IMR-90 (cell line): ENCODE measurements around the gene ASPRV1. TPM values are rescaled to one million over a fixed set of nuclear protein-coding genes. Genes with fewer than 3 reads are reported as not detected.

Experiments
- ATAC-seq: fragments of 200-7000 bp; cut with Tn5 transposase; 2 replicates; pipeline ENCODE4 v1.9.1; 2020; ENCODE audit warnings: low read depth, mild to moderate bottlenecking, moderate library complexity
- BruUV-seq: library from RNA; stranded (reverse); fragments of 400-500 nt; replicated peaks from 2 replicates; lab custom pipeline; 2021; lab: Mats Ljungman, UMichigan
- CTCF ChIA-PET: fragments of 300-600 bp; formaldehyde crosslinking; extraction: SDS; loops from one replicate; lab custom pipeline; 2021; ENCODE audit warnings: antibody characterized with exemption; lab: Yijun Ruan, JAX
- POLR2A ChIA-PET: fragments of 300-600 bp; sonication (Branson Sonifier 250); formaldehyde crosslinking; loops from one replicate; lab custom pipeline; 2022; ENCODE audit warnings: antibody characterized with exemption; ENCODE audit not compliant: unreplicated experiment; lab: Charles Lee
- DNase-seq: peaks from one replicate; pipeline ENCODE4 v3.0.0; 2013
- H2AFZ ChIP-seq: replicated peaks from 2 replicates; pipeline ENCODE3; 2013; ENCODE audit warnings: low read length, mild to moderate bottlenecking; ENCODE audit not compliant: poor library complexity
- H2AK5ac ChIP-seq: 2 replicates; pipeline ENCODE4 v1.6.1; 2013; ENCODE audit warnings: low read depth, low read length, inconsistent platforms
- H2AK9ac ChIP-seq: replicated peaks from 2 replicates; pipeline ENCODE3; 2013; ENCODE audit warnings: mild to moderate bottlenecking, low read depth, low read length, moderate library complexity; ENCODE audit not compliant: poor library complexity
- H2BK120ac ChIP-seq: 2 replicates; pipeline ENCODE4 v1.6.1; 2013; ENCODE audit warnings: low read depth, low read length, inconsistent platforms
- H2BK15ac ChIP-seq: 3 replicates; pipeline ENCODE4 v1.6.1; 2013; ENCODE audit warnings: low read depth, low read length, inconsistent platforms
- H2BK20ac ChIP-seq: 2 replicates; pipeline ENCODE4 v1.6.1; 2013; ENCODE audit warnings: low read depth, mild to moderate bottlenecking, inconsistent platforms, low read length, moderate library complexity
- H2BK5ac ChIP-seq: 2 replicates; pipeline ENCODE4 v1.6.1; 2013; ENCODE audit warnings: mild to moderate bottlenecking, low read depth, low read length, inconsistent platforms; ENCODE audit not compliant: poor library complexity, severe bottlenecking
- H3K14ac ChIP-seq: replicated peaks from 2 replicates; pipeline ENCODE4 v1.6.1; 2013; ENCODE audit warnings: low read depth, low read length, inconsistent platforms
- H3K18ac ChIP-seq: 2 replicates; pipeline ENCODE4 v1.6.1; 2013; ENCODE audit warnings: low read depth, low read length, control low read depth
- H3K23ac ChIP-seq: 2 replicates; pipeline ENCODE4 v1.6.1; 2013; ENCODE audit warnings: low read depth, low read length, inconsistent platforms
- H3K27ac ChIP-seq: 2 replicates; pipeline ENCODE4 v1.5.1; 2013; ENCODE audit warnings: mild to moderate bottlenecking, control low read depth, low read length; ENCODE audit not compliant: insufficient read depth
- H3K27me3 ChIP-seq: 2 replicates; pipeline ENCODE4 v1.6.1; 2013; ENCODE audit warnings: low read length; ENCODE audit not compliant: control insufficient read depth, insufficient read depth
- H3K36me3 ChIP-seq: 2 replicates; pipeline ENCODE4 v1.6.1; 2013; ENCODE audit warnings: low read length, mixed read lengths; ENCODE audit not compliant: control insufficient read depth, insufficient read depth
- H3K4ac ChIP-seq: 2 replicates; pipeline ENCODE4 v1.6.1; 2013; ENCODE audit warnings: low read depth, low read length, inconsistent platforms
- H3K4me1 ChIP-seq: 2 replicates; pipeline ENCODE4 v1.6.1; 2013; ENCODE audit warnings: low read length, mixed read lengths; ENCODE audit not compliant: control insufficient read depth, insufficient read depth
- H3K4me2 ChIP-seq: 2 replicates; pipeline ENCODE4 v1.6.1; 2013; ENCODE audit warnings: low read depth, mild to moderate bottlenecking, control low read depth, low read length, moderate library complexity
- H3K4me3 ChIP-seq: 2 replicates; pipeline ENCODE4 v1.5.1; 2013; ENCODE audit warnings: low read depth, mild to moderate bottlenecking, control low read depth, low read length, moderate library complexity; ENCODE audit not compliant: insufficient read depth
- H3K56ac ChIP-seq: 2 replicates; pipeline ENCODE4 v1.6.1; 2013; ENCODE audit warnings: low read length, inconsistent platforms; ENCODE audit not compliant: insufficient read depth; ENCODE audit errors: extremely low read depth
- H3K79me1 ChIP-seq, 2 experiments: 2 replicates each; pipeline ENCODE4 v1.6.1; 2013; ENCODE audit warnings: low read length in 2 of 2, inconsistent platforms in 1 of 2, low read depth in 1 of 2
- H3K9ac ChIP-seq: 2 replicates; pipeline ENCODE4 v1.6.1; 2013; ENCODE audit warnings: low read depth, low read length, control low read depth
- H3K9me1 ChIP-seq: 2 replicates; pipeline ENCODE4 v1.6.1; 2013; ENCODE audit warnings: low read length, inconsistent platforms; ENCODE audit not compliant: insufficient read depth
- H3K9me3 ChIP-seq: 2 replicates; pipeline ENCODE4 v1.6.1; 2013; ENCODE audit warnings: low read length; ENCODE audit not compliant: control insufficient read depth, insufficient read depth
- H4K20me1 ChIP-seq: 2 replicates; pipeline ENCODE4 v1.6.1; 2013; ENCODE audit warnings: low read length, inconsistent platforms; ENCODE audit not compliant: insufficient read depth
- H4K5ac ChIP-seq: 2 replicates; pipeline ENCODE4 v1.6.1; 2013; ENCODE audit warnings: mild to moderate bottlenecking, low read depth, low read length, control low read depth
- H4K8ac ChIP-seq, 2 experiments: 2 replicates each; pipeline ENCODE4 v1.6.1; 2013; ENCODE audit warnings: low read depth in 2 of 2, low read length in 2 of 2, control low read depth in 1 of 2, inconsistent platforms in 1 of 2
- H4K91ac ChIP-seq: 2 replicates; pipeline ENCODE4 v1.6.1; 2013; ENCODE audit warnings: low read depth, low read length, inconsistent platforms; ENCODE audit not compliant: insufficient read depth
- BHLHE40 ChIP-seq: fragments of 150-350 bp; IDR thresholded peaks from 2 replicates; pipeline ENCODE4 v1.6.1; 2016; ENCODE audit warnings: mild to moderate bottlenecking, low read depth, low read length
- FOS ChIP-seq: fragments of 150-350 bp; IDR thresholded peaks from 2 replicates; pipeline ENCODE4 v1.6.1; 2016; ENCODE audit warnings: low read depth, low read length
- MAZ ChIP-seq: IDR thresholded peaks from 2 replicates; pipeline ENCODE4 v1.6.1; 2012; ENCODE audit warnings: low read depth, mild to moderate bottlenecking, low read length, improper control_type of control experiment, moderate library complexity, borderline replicate concordance
- RAD21 ChIP-seq: IDR thresholded peaks from 2 replicates; pipeline ENCODE4 v1.6.1; 2012; ENCODE audit warnings: low read length, improper control_type of control experiment
- RFX5 ChIP-seq: IDR thresholded peaks from 2 replicates; pipeline ENCODE4 v1.8.0; 2012; ENCODE audit warnings: low read depth, mild to moderate bottlenecking, low read length, moderate library complexity
- SMC3 ChIP-seq: fragments of 150-350 bp; IDR thresholded peaks from 2 replicates; pipeline ENCODE4 v1.6.1; 2016; ENCODE audit warnings: low read depth, mild to moderate bottlenecking, antibody characterized with exemption, low read length, moderate library complexity
- WGBS, 2 experiments: methylation state at CpG; one replicate each; pipeline versions ENCODE4 v1.1.5 to v1.1.7; 2013; ENCODE audit warnings: missing lambda C conversion rate in 2 of 2; ENCODE audit not compliant: insufficient read length in 1 of 2; ENCODE audit errors: extremely low coverage in 2 of 2; 5-methylcytosine and 5-hydroxymethylcytosine counted together
- dilution Hi-C: fragments of 300-500 bp; cut with HindIII; formaldehyde crosslinking; loops from one replicate; pipeline ENCODE4 v1.14.3; 2018; ENCODE audit warnings: low sequenced_read_pairs; ENCODE audit not compliant: unreplicated experiment
- in situ Hi-C: fragments of 300-500 bp; cut with MboI; formaldehyde crosslinking; loops from 3 replicates; pipeline ENCODE4 v1.14.3; 2019; ENCODE audit warnings: low sequenced_read_pairs, inconsistent platforms, mixed read lengths
- intact Hi-C: fragments of 100-400 bp; cut with micrococcal nuclease; formaldehyde crosslinking; loops from 2 replicates; pipeline ENCODE4 v1.10.0; 2022
- polyA plus RNA-seq, 3 experiments: library from polyadenylated mRNA; depleted of rRNA; stranded (reverse); fragments of >200 nt; gene quantifications; 2 replicates each; pipeline ENCODE4 v1.2.3, GENCODE V29; 2012; ENCODE audit warnings: low replicate concordance in 1 of 3
- total RNA-seq: library from RNA; depleted of rRNA; stranded (reverse); fragments of >200 nt; gene quantifications from 2 replicates; pipeline ENCODE4 v1.2.3, GENCODE V29; 2012
- TF ChIP-seq, protein P1 (sequence below): conservative IDR thresholded peaks from 2 replicates; pipeline ENCODE4 v1.5.1; 2012; ENCODE audit warnings: mild to moderate bottlenecking, low read depth, low read length, improper control_type of control experiment
- TF ChIP-seq, protein P2 (sequence below): fragments of 150-350 bp; IDR thresholded peaks from 2 replicates; pipeline ENCODE4 v1.6.1; 2016; ENCODE audit warnings: low read depth, mild to moderate bottlenecking, low read length, moderate library complexity, borderline replicate concordance

The ASPRV1 gene
- total and polyA plus RNA-seq, 2 of the 4 experiments (the other 2 are of a cell fraction), result 0.14 to 0.18 TPM

DNA sequence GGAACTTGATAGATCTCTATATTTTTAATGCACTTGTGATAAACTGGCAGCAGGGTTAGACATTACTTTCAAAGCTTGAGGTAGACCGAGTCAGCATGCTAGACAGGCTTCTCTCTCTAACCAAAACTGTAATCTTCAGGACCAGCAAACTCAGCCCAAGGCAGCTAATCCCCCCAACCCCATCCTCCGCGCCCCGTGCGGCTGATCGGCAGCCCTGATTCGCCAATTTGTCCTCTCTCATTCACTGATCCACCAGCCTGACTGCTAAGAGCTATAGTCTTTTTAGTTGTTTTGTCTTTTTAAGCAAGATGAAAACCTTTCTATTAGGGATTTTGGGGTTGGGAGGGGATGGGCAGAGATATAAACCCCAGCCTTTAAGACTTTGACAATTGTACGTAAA lies 20.7 kb downstream of the ASPRV1 start:
- intact Hi-C loops (no loop called here), in situ Hi-C loops (no loop called here), dilution Hi-C loops (no loop called here)
- Histone ChIP-seq H3K9me3 (no peaks in the 10 kb centered on the region), H2AK9ac (no peak overlapping the region), H3K23ac (no peak overlapping the region), H3K27me3 (no peaks in the 10 kb centered on the region), H2AFZ (no peak overlapping the region), H3K4me2 (no peak overlapping the region), H3K56ac (no peak overlapping the region), H4K20me1 (no peaks in the 10 kb centered on the region), H3K79me1 (peaks cover 3 to 6% of the 10 kb centered on the region in 2 experiments), H3K4me1 (peaks cover 3% of the 10 kb centered on the region; the same call in 1 of the 2 replicates), H3K36me3 (peaks cover 36% of the 10 kb centered on the region), H2BK5ac (no peak overlapping the region), H3K14ac (no peak overlapping the region), H4K91ac (no peak overlapping the region), H2BK15ac (no peak overlapping the region), H3K4ac (no peak overlapping the region), H4K8ac (no peak overlapping the region), H3K18ac (no peak overlapping the region), H2AK5ac (no peak overlapping the region), H3K9me1 (peaks cover 13% of the 10 kb centered on the region), H3K4me3 (no peak overlapping the region), H4K5ac (no peak overlapping the region), H3K27ac (no peak overlapping the region), H2BK120ac (no peak overlapping the region), H3K9ac (no peak overlapping the region), H2BK20ac (no peak overlapping the region)
- CTCF ChIA-PET, result no interaction called here
- POLR2A ChIA-PET, result interaction anchor here (0.7 kb wide), 1 partner anchor 115 kb away, joined by 7 read pairs; no protein-coding TSS in a partner anchor
- DNase-seq (no peak), ATAC-seq (no peak)
- TF ChIP-seq RFX5 (no peak), RAD21 (no peak), SMC3 (no peak), FOS (no peak), MAZ (no peak), BHLHE40 (no peak)
- TF ChIP-seq, protein P1, sequence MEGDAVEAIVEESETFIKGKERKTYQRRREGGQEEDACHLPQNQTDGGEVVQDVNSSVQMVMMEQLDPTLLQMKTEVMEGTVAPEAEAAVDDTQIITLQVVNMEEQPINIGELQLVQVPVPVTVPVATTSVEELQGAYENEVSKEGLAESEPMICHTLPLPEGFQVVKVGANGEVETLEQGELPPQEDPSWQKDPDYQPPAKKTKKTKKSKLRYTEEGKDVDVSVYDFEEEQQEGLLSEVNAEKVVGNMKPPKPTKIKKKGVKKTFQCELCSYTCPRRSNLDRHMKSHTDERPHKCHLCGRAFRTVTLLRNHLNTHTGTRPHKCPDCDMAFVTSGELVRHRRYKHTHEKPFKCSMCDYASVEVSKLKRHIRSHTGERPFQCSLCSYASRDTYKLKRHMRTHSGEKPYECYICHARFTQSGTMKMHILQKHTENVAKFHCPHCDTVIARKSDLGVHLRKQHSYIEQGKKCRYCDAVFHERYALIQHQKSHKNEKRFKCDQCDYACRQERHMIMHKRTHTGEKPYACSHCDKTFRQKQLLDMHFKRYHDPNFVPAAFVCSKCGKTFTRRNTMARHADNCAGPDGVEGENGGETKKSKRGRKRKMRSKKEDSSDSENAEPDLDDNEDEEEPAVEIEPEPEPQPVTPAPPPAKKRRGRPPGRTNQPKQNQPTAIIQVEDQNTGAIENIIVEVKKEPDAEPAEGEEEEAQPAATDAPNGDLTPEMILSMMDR, result no peak
- TF ChIP-seq, protein P2, sequence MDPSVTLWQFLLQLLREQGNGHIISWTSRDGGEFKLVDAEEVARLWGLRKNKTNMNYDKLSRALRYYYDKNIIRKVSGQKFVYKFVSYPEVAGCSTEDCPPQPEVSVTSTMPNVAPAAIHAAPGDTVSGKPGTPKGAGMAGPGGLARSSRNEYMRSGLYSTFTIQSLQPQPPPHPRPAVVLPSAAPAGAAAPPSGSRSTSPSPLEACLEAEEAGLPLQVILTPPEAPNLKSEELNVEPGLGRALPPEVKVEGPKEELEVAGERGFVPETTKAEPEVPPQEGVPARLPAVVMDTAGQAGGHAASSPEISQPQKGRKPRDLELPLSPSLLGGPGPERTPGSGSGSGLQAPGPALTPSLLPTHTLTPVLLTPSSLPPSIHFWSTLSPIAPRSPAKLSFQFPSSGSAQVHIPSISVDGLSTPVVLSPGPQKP, result no peak
- WGBS, 2 experiments, result no CpG with 5 or more reads among the region's 8 CpGs
- BruUV-seq, result no TSS peak
